Activated CD4-positive, alpha-beta T cell treated with anti-CD3 and anti-CD28 coated beads for 36 hours (primary cell): ENCODE results near the gene ALCAM. TPM values are rescaled to one million over a fixed set of nuclear protein-coding genes. Genes with fewer than 3 reads are reported as not detected.

ENCODE experiments used
- ATAC-seq: fragments of 200-7000 bp; cut with Tn5 transposase; one replicate; pipeline ENCODE4 v1.10.0; 2021; ENCODE audit warnings: mild to moderate bottlenecking, moderate library complexity
- CTCF ChIA-PET: fragments of 350-600 bp; sonication (Branson Sonifier 250); formaldehyde crosslinking; loops from one replicate; lab custom pipeline; 2021; ENCODE audit warnings: antibody characterized with exemption; lab: Charles Lee
- POLR2A ChIA-PET: fragments of 350-600 bp; sonication (Branson Sonifier 250); formaldehyde crosslinking; loops from one replicate; lab custom pipeline; 2021; ENCODE audit warnings: antibody characterized with exemption, inconsistent platforms; lab: Charles Lee
- DNase-seq: peaks from one replicate; pipeline ENCODE4 v3.0.0-alpha.2; 2020
- H3K27ac Mint-ChIP-seq: one replicate; pipeline ENCODE4 v1.8.0; 2021; ENCODE audit warnings: mixed read lengths
- H3K27me3 Mint-ChIP-seq: one replicate; pipeline ENCODE4 v1.8.0; 2021; ENCODE audit warnings: mixed read lengths
- H3K36me3 Mint-ChIP-seq: one replicate; pipeline ENCODE4 v1.8.0; 2021; ENCODE audit warnings: low read depth, mixed read lengths
- H3K4me1 Mint-ChIP-seq: one replicate; pipeline ENCODE4 v1.8.0; 2021; ENCODE audit warnings: mixed read lengths
- H3K4me3 Mint-ChIP-seq: one replicate; pipeline ENCODE4 v1.8.0; 2021; ENCODE audit warnings: mild to moderate bottlenecking, moderate library complexity, mixed read lengths
- H3K9me3 Mint-ChIP-seq: one replicate; pipeline ENCODE4 v1.8.0; 2021; ENCODE audit warnings: low read depth, mixed read lengths
- intact Hi-C, 2 experiments: fragments of 100-400 bp; cut with DNase I in 1 of 2; cut with micrococcal nuclease in 1 of 2; formaldehyde crosslinking; loops; one replicate each; pipeline versions ENCODE4 v1.14.2 to v1.15.1; 2022 to 2024; cut with DNase I, micrococcal nuclease
- total RNA-seq, 2 experiments: library from RNA; stranded (reverse); gene quantifications; one replicate each; pipeline ENCODE4 v1.2.3, GENCODE V29; 2021

The ALCAM gene
- total RNA-seq, 2 experiments from 2014 or later = 22.0 TPM

GRCh38 chr3:105466495-105467404 is 100.0 kb downstream of the ALCAM start:
- ChIA-PET POLR2A (no interaction called here), CTCF (interaction anchor here (0.6 to 0.8 kb wide), 2 partner anchors 12 to 52 kb away, joined by 3 to 5 read pairs; no protein-coding TSS in a partner anchor)
- Mint-ChIP-seq H3K36me3 (no peaks in the 10 kb centered on the region), H3K27ac (no peak overlapping the region), H3K4me3 (no peak overlapping the region), H3K4me1 (no peaks in the 10 kb centered on the region), H3K27me3 (no peaks in the 10 kb centered on the region), H3K9me3 (no peaks in the 10 kb centered on the region)
- DNase-seq (no peak), ATAC-seq (no peak)
- intact Hi-C loops = no loop called here

GRCh38 chr3:105470851-105471250 is 104.1 kb downstream of the ALCAM start:
- H3K27me3 Mint-ChIP-seq = no peaks in the 10 kb centered on the region
- ChIA-PET CTCF (no interaction called here), POLR2A (no interaction called here)
- intact Hi-C loops = no loop called here
- ATAC-seq (no peak), DNase-seq (no peak)
- no peak overlapping the region for H3K27ac Mint-ChIP-seq
- no peak overlapping the region for H3K4me3 Mint-ChIP-seq
- no peaks in the 10 kb centered on the region for H3K9me3 Mint-ChIP-seq
- no peaks in the 10 kb centered on the region for H3K4me1 Mint-ChIP-seq
- no peaks in the 10 kb centered on the region for H3K36me3 Mint-ChIP-seq

GRCh38 chr3:105473521-105474223 is 107.0 kb downstream of the ALCAM start:
- Mint-ChIP-seq H3K36me3 (peaks cover 5% of the 10 kb centered on the region), H3K27ac (no peak overlapping the region), H3K4me3 (no peak overlapping the region), H3K4me1 (no peaks in the 10 kb centered on the region), H3K9me3 (peaks cover 11% of the 10 kb centered on the region), H3K27me3 (no peaks in the 10 kb centered on the region)
- CTCF ChIA-PET = no interaction called here
- DNase-seq (no peak), ATAC-seq (peak; percentile 30)
- POLR2A ChIA-PET = no interaction called here
- intact Hi-C loops = no loop called here

- no peak overlapping the region for H3K4me3 Mint-ChIP-seq
- no peak for ATAC-seq
- no peaks in the 10 kb centered on the region for H3K4me1 Mint-ChIP-seq
These were observed 114.1 kb downstream of the ALCAM start for GRCh38 chr3:105480768-105481167.

GRCh38 chr3:105483476-105483875 is 116.8 kb downstream of the ALCAM start:
- ChIA-PET CTCF (interaction anchor here (0.7 kb wide), 1 partner anchor 99 kb away, joined by 3 read pairs; no protein-coding TSS in a partner anchor), POLR2A (no interaction called here)
- Mint-ChIP-seq H3K27me3 (peaks cover 2% of the 10 kb centered on the region), H3K9me3 (no peaks in the 10 kb centered on the region), H3K4me3 (no peak overlapping the region), H3K4me1 (no peaks in the 10 kb centered on the region), H3K36me3 (no peaks in the 10 kb centered on the region), H3K27ac (no peak overlapping the region)
- intact Hi-C loops = no loop called here
- ATAC-seq (no peak), DNase-seq (no peak)

More at GRCh38 chr3:105480768-105481167, 114.1 kb downstream of the ALCAM start:
- ChIA-PET CTCF (no interaction called here), POLR2A (no interaction called here)
- no peak for DNase-seq
- Mint-ChIP-seq H3K9me3 (peaks cover 11% of the 10 kb centered on the region), H3K27ac (no peak overlapping the region), H3K27me3 (peaks cover 2% of the 10 kb centered on the region), H3K36me3 (peaks cover 5% of the 10 kb centered on the region)
- intact Hi-C loops = no loop called here

GRCh38 chr3:105490045-105490444 is 123.3 kb downstream of the ALCAM start:
- ChIA-PET CTCF (no interaction called here), POLR2A (no interaction called here)
- Mint-ChIP-seq H3K27me3 (no peaks in the 10 kb centered on the region), H3K27ac (no peak overlapping the region), H3K36me3 (no peaks in the 10 kb centered on the region), H3K4me1 (no peaks in the 10 kb centered on the region), H3K9me3 (peaks cover 10% of the 10 kb centered on the region), H3K4me3 (no peak overlapping the region)
- ATAC-seq = no peak
- intact Hi-C loops = no loop called here
- DNase-seq = no peak

- ChIA-PET POLR2A (no interaction called here), CTCF (no interaction called here)
- ATAC-seq = no peak
These were observed 126.7 kb downstream of the ALCAM start for GRCh38 chr3:105493305-105493892.

GRCh38 chr3:105495021-105495420 is 128.3 kb downstream of the ALCAM start:
- Mint-ChIP-seq H3K9me3 (peaks cover 10% of the 10 kb centered on the region), H3K4me3 (no peak overlapping the region), H3K27ac (no peak overlapping the region), H3K27me3 (no peaks in the 10 kb centered on the region), H3K36me3 (no peaks in the 10 kb centered on the region), H3K4me1 (no peaks in the 10 kb centered on the region)
- intact Hi-C loops = no loop called here
- ChIA-PET CTCF (no interaction called here), POLR2A (no interaction called here)
- DNase-seq (no peak), ATAC-seq (no peak)

More at GRCh38 chr3:105493305-105493892, 126.7 kb downstream of the ALCAM start:
- Mint-ChIP-seq H3K27me3 (no peaks in the 10 kb centered on the region), H3K27ac (no peak overlapping the region), H3K4me3 (no peak overlapping the region), H3K36me3 (no peaks in the 10 kb centered on the region), H3K4me1 (no peaks in the 10 kb centered on the region), H3K9me3 (peaks cover 10% of the 10 kb centered on the region)
- intact Hi-C loops = no loop called here
- no peak for DNase-seq

GRCh38 chr3:105496343-105496742 is 129.6 kb downstream of the ALCAM start:
- no peaks in the 10 kb centered on the region for H3K36me3 Mint-ChIP-seq
- ATAC-seq (no peak), DNase-seq (no peak)
- H3K27ac Mint-ChIP-seq = no peak overlapping the region
- H3K4me3 Mint-ChIP-seq = no peak overlapping the region
- CTCF ChIA-PET = no interaction called here
- peaks cover 2% of the 10 kb centered on the region for H3K9me3 Mint-ChIP-seq
- no peaks in the 10 kb centered on the region for H3K4me1 Mint-ChIP-seq
- POLR2A ChIA-PET = no interaction called here
- intact Hi-C loops = no loop called here
- no peaks in the 10 kb centered on the region for H3K27me3 Mint-ChIP-seq

- ChIA-PET POLR2A (no interaction called here), CTCF (interaction anchor here (0.7 kb wide), 1 partner anchor 707 kb away, joined by 4 read pairs; no protein-coding TSS in a partner anchor)
- H3K36me3 Mint-ChIP-seq = no peaks in the 10 kb centered on the region
- H3K4me1 Mint-ChIP-seq = no peaks in the 10 kb centered on the region
- H3K9me3 Mint-ChIP-seq = no peaks in the 10 kb centered on the region
- no peaks in the 10 kb centered on the region for H3K27me3 Mint-ChIP-seq
- no peak for DNase-seq
- no peak overlapping the region for H3K27ac Mint-ChIP-seq
- no peak overlapping the region for H3K4me3 Mint-ChIP-seq
- intact Hi-C loops = no loop called here
- ATAC-seq = no peak
These were observed 130.7 kb downstream of the ALCAM start for GRCh38 chr3:105497386-105497785.

GRCh38 chr3:105499961-105500360 is 133.3 kb downstream of the ALCAM start:
- H3K36me3 Mint-ChIP-seq = no peaks in the 10 kb centered on the region
- no peak overlapping the region for H3K4me3 Mint-ChIP-seq
- intact Hi-C loops = no loop called here
- DNase-seq = no peak
- CTCF ChIA-PET = interaction anchor here (0.9 kb wide), 1 partner anchor 10 kb away, joined by 3 read pairs; no protein-coding TSS in a partner anchor
- no peak for ATAC-seq
- H3K27me3 Mint-ChIP-seq = no peaks in the 10 kb centered on the region
- H3K4me1 Mint-ChIP-seq = no peaks in the 10 kb centered on the region
- POLR2A ChIA-PET = no interaction called here
- no peak overlapping the region for H3K27ac Mint-ChIP-seq
- no peaks in the 10 kb centered on the region for H3K9me3 Mint-ChIP-seq
